HG02759 (cell line): ENCODE results near the gene MAT2A.
"Not testable (repeated sequence)": the region's sequence is repeated elsewhere in the genome, so short reads cannot be mapped to it uniquely, and the experiment has no call there.

Source experiments
- ATAC-seq: cut with Tn5 transposase; IDR thresholded peaks from one replicate; pipeline ENCODE4 v1.9.1; 2021; ENCODE audit warnings: mild to moderate bottlenecking, moderate library complexity; ENCODE audit not compliant: unreplicated experiment

Gene MAT2A

GRCh38 chr2:85578243-85579180 lies 39.5 kb downstream of the MAT2A start:
- peak; percentile 55 for ATAC-seq

- no peak for ATAC-seq
These were observed 40.4 kb downstream of the MAT2A start for GRCh38 chr2:85579266-85579935.

GRCh38 chr2:85580206-85580605 lies 41.2 kb downstream of the MAT2A start:
- ATAC-seq, result no peak

GRCh38 chr2:85582492-85582891 lies 43.5 kb downstream of the MAT2A start:
- no peak for ATAC-seq

GRCh38 chr2:85583667-85584353 lies 44.8 kb downstream of the MAT2A start:
- peak; percentile 2 for ATAC-seq

GRCh38 chr2:85584354-85584856 lies 45.4 kb downstream of the MAT2A start, which contains the start of gene VAMP5:
TSS of gene VAMP5 (plus strand) at chr2:85584431. CDS start at chr2:85584491, 60 bp downstream.
- peak; percentile 77 for ATAC-seq

- ATAC-seq, result peak; percentile 34
These were observed 46.2 kb downstream of the MAT2A start for GRCh38 chr2:85584857-85585780.

- no peak for ATAC-seq
These were observed 46.8 kb downstream of the MAT2A start for GRCh38 chr2:85585781-85586105.

GRCh38 chr2:85588236-85588635 lies 49.3 kb downstream of the MAT2A start:
- ATAC-seq, result no peak

GRCh38 chr2:85588645-85589044 lies 49.7 kb downstream of the MAT2A start:
- no peak for ATAC-seq

- no peak for ATAC-seq
These were observed 50.2 kb downstream of the MAT2A start for GRCh38 chr2:85589181-85589580.

- ATAC-seq, result no peak
These were observed 51.2 kb downstream of the MAT2A start for GRCh38 chr2:85589982-85590791.

GRCh38 chr2:85590950-85591349 lies 52.0 kb downstream of the MAT2A start:
- ATAC-seq, result no peak

GRCh38 chr2:85591563-85591962 lies 52.6 kb downstream of the MAT2A start:
- no peak for ATAC-seq

GRCh38 chr2:85592299-85592698 lies 53.3 kb downstream of the MAT2A start:
- ATAC-seq, result not testable (repeated sequence)

GRCh38 chr2:85593023-85593422 lies 54.1 kb downstream of the MAT2A start:
- ATAC-seq, result no peak
